PC-9 (cell line): ENCODE measurements around the gene FUT9. TPM values are rescaled to one million over a fixed set of nuclear protein-coding genes. Genes with fewer than 3 reads are reported as not detected.

Experiments
- BruUV-seq: library from RNA; stranded (reverse); fragments of 400-500 nt; replicated peaks from 2 replicates; lab custom pipeline; 2021; lab: Mats Ljungman, UMichigan
- CTCF ChIA-PET: fragments of 300-600 bp; sonication (Branson Sonifier 250); formaldehyde crosslinking; loops from one replicate; lab custom pipeline; 2022; ENCODE audit warnings: antibody characterized with exemption; lab: Charles Lee
- POLR2A ChIA-PET: fragments of 300-600 bp; sonication (Branson Sonifier 250); formaldehyde crosslinking; loops from one replicate; lab custom pipeline; 2022; ENCODE audit warnings: antibody characterized with exemption; ENCODE audit not compliant: unreplicated experiment; lab: Charles Lee
- DNase-seq, 2 experiments: peaks; one replicate each; pipeline versions ENCODE4 v3.0.0 to v3.0.0-alpha.2; 2015 to 2022; ENCODE audit warnings: mixed read lengths in 1 of 2
- H2AFZ ChIP-seq: fragments of 200-600 bp; sonication (generic); 2 replicates; pipeline ENCODE4 v1.8.1; 2017; ENCODE audit warnings: antibody characterized with exemption
- H3F3A ChIP-seq: fragments of 200-600 bp; sonication (generic); 2 replicates; pipeline ENCODE4 v1.8.1; 2017; ENCODE audit warnings: antibody characterized with exemption, mild to moderate bottlenecking, low read depth; ENCODE audit not compliant: insufficient read depth
- H3K27ac ChIP-seq: fragments of 200-600 bp; sonication (generic); 2 replicates; pipeline ENCODE4 v1.6.1; 2016; ENCODE audit warnings: mixed run types
- H3K27me3 ChIP-seq: fragments of 200-600 bp; sonication (generic); 2 replicates; pipeline ENCODE4 v1.6.1; 2016; ENCODE audit warnings: low read depth, mixed run types; ENCODE audit not compliant: insufficient read depth
- H3K36me3 ChIP-seq: fragments of 200-600 bp; sonication (generic); 2 replicates; pipeline ENCODE4 v1.6.1; 2016; ENCODE audit warnings: low read depth, mixed run types
- H3K4me1 ChIP-seq: fragments of 200-600 bp; sonication (generic); replicated peaks from 2 replicates; pipeline ENCODE4 v1.6.1; 2016; ENCODE audit warnings: mixed run types; ENCODE audit not compliant: insufficient read depth
- H3K4me2 ChIP-seq: fragments of 200-600 bp; sonication (generic); 2 replicates; pipeline ENCODE4 v1.6.1; 2017; ENCODE audit warnings: mixed run types
- H3K4me3 ChIP-seq: fragments of 200-600 bp; sonication (generic); 2 replicates; pipeline ENCODE4 v1.6.1; 2016; ENCODE audit warnings: mixed run types
- H3K79me2 ChIP-seq: fragments of 200-600 bp; sonication (generic); 2 replicates; pipeline ENCODE4 v1.6.1; 2017; ENCODE audit warnings: low read depth, mixed run types
- H3K9me2 ChIP-seq: fragments of 200-600 bp; sonication (generic); 2 replicates; pipeline ENCODE4 v1.8.1; 2017; ENCODE audit warnings: mild to moderate bottlenecking; ENCODE audit not compliant: insufficient read depth
- H3K9me3 ChIP-seq: fragments of 200-600 bp; sonication (generic); 2 replicates; pipeline ENCODE4 v1.8.1; 2016; ENCODE audit warnings: low read depth; ENCODE audit not compliant: insufficient read depth
- H4K20me1 ChIP-seq: fragments of 200-600 bp; sonication (generic); 2 replicates; pipeline ENCODE4 v1.8.1; 2017; ENCODE audit not compliant: insufficient read depth
- EZH2 ChIP-seq: fragments of 200-600 bp; sonication (generic); IDR thresholded peaks from 2 replicates; pipeline ENCODE4 v1.8.0; 2017; ENCODE audit warnings: antibody characterized with exemption, low read depth
- intact Hi-C: fragments of 100-400 bp; cut with micrococcal nuclease; formaldehyde crosslinking; loops from one replicate; pipeline ENCODE4 v1.10.0; 2022; ENCODE audit not compliant: unreplicated experiment
- total RNA-seq: library from RNA; stranded (reverse); gene quantifications from 2 replicates; pipeline ENCODE4 v1.2.3, GENCODE V29; 2021
- TF ChIP-seq, protein P1 (sequence below): fragments of 200-600 bp; sonication (generic); conservative IDR thresholded peaks from 2 replicates; pipeline ENCODE4 v1.6.1; 2017; ENCODE audit warnings: mixed run types, antibody characterized with exemption, mild to moderate bottlenecking, moderate library complexity

Gene FUT9
- total RNA-seq, 1 experiment from 2014 or later, result 6.9 TPM

DNA sequence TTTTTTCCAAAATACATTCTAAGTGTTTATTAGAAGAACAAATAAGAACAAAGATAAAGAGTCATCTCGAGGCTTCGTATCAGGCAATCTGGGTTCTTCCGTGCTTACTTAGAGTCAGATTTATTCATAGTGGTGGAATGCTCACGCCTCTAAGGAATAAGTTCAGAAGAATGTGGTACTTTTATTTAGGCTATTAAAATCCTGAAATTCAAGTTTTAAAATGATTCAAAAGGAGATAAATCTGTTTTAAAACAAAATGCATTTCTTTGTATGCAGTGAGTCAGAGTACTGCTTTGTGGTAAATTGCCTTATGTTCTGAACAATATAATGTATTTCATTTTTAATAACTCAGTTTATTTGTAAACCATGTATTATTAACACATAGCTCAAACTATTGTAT, 89.1 kb downstream of the FUT9 start:
- H3K4me2 ChIP-seq, result peak overlapping the region; percentile 58
- H3K27ac ChIP-seq, result peak overlapping the region; percentile 64
- peak in 1 of 2 experiments; percentile 89 for DNase-seq
- TF ChIP-seq EZH2, result no peak
- TF ChIP-seq, protein P1, sequence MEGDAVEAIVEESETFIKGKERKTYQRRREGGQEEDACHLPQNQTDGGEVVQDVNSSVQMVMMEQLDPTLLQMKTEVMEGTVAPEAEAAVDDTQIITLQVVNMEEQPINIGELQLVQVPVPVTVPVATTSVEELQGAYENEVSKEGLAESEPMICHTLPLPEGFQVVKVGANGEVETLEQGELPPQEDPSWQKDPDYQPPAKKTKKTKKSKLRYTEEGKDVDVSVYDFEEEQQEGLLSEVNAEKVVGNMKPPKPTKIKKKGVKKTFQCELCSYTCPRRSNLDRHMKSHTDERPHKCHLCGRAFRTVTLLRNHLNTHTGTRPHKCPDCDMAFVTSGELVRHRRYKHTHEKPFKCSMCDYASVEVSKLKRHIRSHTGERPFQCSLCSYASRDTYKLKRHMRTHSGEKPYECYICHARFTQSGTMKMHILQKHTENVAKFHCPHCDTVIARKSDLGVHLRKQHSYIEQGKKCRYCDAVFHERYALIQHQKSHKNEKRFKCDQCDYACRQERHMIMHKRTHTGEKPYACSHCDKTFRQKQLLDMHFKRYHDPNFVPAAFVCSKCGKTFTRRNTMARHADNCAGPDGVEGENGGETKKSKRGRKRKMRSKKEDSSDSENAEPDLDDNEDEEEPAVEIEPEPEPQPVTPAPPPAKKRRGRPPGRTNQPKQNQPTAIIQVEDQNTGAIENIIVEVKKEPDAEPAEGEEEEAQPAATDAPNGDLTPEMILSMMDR, result no peak
- TSS peak; percentile 57 for BruUV-seq
- ChIA-PET POLR2A (interaction anchor here (0.6 kb wide), 1 partner anchor 128 kb away, joined by 3 read pairs; no protein-coding TSS in a partner anchor), CTCF (no interaction called here)
- H3K9me2 ChIP-seq, result no peaks in the 10 kb centered on the region
- intact Hi-C loops, result loop anchor here (1.0 to 2.0 kb wide), 4 partner anchors 52 to 416 kb away; partner anchors contain the start of gene UFL1
- H3K4me3 ChIP-seq, result peak overlapping the region; percentile 29; the same call in 1 of the 2 replicates
- peaks cover 13% of the 10 kb centered on the region for H3F3A ChIP-seq
- no peaks in the 10 kb centered on the region for H4K20me1 ChIP-seq
- no peaks in the 10 kb centered on the region for H3K27me3 ChIP-seq
- H3K9me3 ChIP-seq, result peaks cover 9% of the 10 kb centered on the region
- no peaks in the 10 kb centered on the region for H3K79me2 ChIP-seq
- peaks cover 22% of the 10 kb centered on the region for H3K4me1 ChIP-seq
- no peaks in the 10 kb centered on the region for H3K36me3 ChIP-seq
- H2AFZ ChIP-seq, result 0 out of 2 replicates have a peak overlapping the region, but pooled peaks have one; percentile 45

DNA sequence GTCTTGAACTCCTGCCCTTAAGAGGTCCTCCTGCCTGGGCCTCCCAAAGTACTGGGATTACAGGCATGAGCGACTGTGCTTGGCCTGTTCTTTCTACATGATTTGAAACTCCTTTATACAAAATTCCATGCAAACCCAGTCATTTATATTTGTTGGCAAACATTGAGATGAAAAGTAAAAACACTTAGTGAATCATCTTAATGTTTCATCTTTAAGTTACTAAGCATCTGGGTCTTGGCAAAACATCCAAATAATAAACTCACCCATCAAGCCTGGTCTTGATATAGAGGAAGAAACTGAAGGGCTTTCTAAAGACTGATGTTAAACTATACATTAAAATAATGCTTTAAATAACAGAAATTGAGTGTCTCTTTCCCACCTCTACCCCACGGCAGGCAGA, 95.1 kb downstream of the FUT9 start:
- Histone ChIP-seq H3K9me2 (0 out of 2 replicates have a peak, but pooled peaks cover 3% of the 10 kb centered on the region), H3K4me1 (peaks cover 8% of the 10 kb centered on the region), H4K20me1 (no peaks in the 10 kb centered on the region), H3K9me3 (no peaks in the 10 kb centered on the region; the same call in 1 of the 2 replicates), H2AFZ (no peak overlapping the region), H3K4me2 (no peak overlapping the region), H3F3A (no peaks in the 10 kb centered on the region), H3K27ac (no peak overlapping the region), H3K27me3 (no peaks in the 10 kb centered on the region), H3K36me3 (no peaks in the 10 kb centered on the region), H3K4me3 (no peak overlapping the region), H3K79me2 (no peaks in the 10 kb centered on the region)
- ChIA-PET CTCF (no interaction called here), POLR2A (no interaction called here)
- intact Hi-C loops, result no loop called here
- BruUV-seq, result no TSS peak
- TF ChIP-seq, protein P1, result no peak
- no peak for TF ChIP-seq EZH2
- DNase-seq, result no peak

- TF ChIP-seq EZH2, result no peak
- TF ChIP-seq, protein P1, result no peak
- H3K27ac ChIP-seq, result no peak overlapping the region
- POLR2A ChIA-PET, result no interaction called here
- no peaks in the 10 kb centered on the region for H3K79me2 ChIP-seq
- no peak overlapping the region for H3K4me3 ChIP-seq
- H3K36me3 ChIP-seq, result 0 out of 2 replicates have a peak, but pooled peaks cover 5% of the 10 kb centered on the region
- H3K9me3 ChIP-seq, result no peaks in the 10 kb centered on the region
- DNase-seq, result no peak
- CTCF ChIA-PET, result no interaction called here
- H3F3A ChIP-seq, result no peaks in the 10 kb centered on the region
- no peaks in the 10 kb centered on the region for H3K27me3 ChIP-seq
- H4K20me1 ChIP-seq, result no peaks in the 10 kb centered on the region
- no peak overlapping the region for H3K4me2 ChIP-seq
- BruUV-seq, result no TSS peak
- no peaks in the 10 kb centered on the region for H3K4me1 ChIP-seq
- no peak overlapping the region for H2AFZ ChIP-seq
- intact Hi-C loops, result no loop called here
- H3K9me2 ChIP-seq, result peaks cover 10% of the 10 kb centered on the region; the same call in 1 of the 2 replicates
Measured at GRCh38 chr6:96116674-96117073, 100.9 kb downstream of the FUT9 start.
